ENCODE data around the gene CD320.
"Not testable (repeated sequence)": the region's sequence is repeated elsewhere in the genome, so short reads cannot be mapped to it uniquely, and the experiment has no call there.

Gene CD320

GRCh38 chr19:8332976-8333766 lies 25.0 kb upstream of the CD320 start:
- peak in 1 of 3 experiments; percentile 36 for DNase-seq

DNA sequence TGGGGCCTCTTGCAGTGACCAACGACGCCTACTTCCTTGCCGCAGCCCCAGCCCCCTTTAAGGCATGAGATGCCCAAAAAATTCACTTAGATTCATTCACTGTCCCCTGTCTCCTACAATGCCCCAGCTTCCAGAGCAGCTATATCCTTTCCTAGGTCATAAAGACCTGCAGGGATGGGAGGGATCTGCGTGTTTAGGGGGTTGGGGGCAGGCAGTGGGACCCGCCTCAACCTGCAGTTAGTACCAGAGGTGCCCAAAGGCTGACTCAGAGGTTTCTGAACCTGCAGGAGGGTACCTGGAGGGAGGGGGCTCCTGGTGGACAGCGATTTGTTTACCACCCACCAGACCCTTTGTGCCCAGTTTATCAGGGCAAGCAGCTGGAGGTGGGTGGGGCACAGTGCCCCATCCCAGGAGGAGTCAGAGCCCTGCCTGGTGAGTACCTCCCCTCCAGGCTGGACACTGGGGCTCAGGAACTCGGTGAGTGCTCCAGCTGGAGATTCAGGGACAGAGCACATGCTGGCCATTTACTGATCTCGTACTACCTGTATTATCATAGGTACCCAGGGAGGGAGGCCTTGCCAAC lies 23.2 kb upstream of the CD320 start:
- no peak for DNase-seq

- DNase-seq: no peak
These were observed 21.8 kb upstream of the CD320 start for GRCh38 chr19:8329996-8330395.

- DNase-seq: no peak
These were observed 17.3 kb upstream of the CD320 start for GRCh38 chr19:8325454-8325853.

DNA sequence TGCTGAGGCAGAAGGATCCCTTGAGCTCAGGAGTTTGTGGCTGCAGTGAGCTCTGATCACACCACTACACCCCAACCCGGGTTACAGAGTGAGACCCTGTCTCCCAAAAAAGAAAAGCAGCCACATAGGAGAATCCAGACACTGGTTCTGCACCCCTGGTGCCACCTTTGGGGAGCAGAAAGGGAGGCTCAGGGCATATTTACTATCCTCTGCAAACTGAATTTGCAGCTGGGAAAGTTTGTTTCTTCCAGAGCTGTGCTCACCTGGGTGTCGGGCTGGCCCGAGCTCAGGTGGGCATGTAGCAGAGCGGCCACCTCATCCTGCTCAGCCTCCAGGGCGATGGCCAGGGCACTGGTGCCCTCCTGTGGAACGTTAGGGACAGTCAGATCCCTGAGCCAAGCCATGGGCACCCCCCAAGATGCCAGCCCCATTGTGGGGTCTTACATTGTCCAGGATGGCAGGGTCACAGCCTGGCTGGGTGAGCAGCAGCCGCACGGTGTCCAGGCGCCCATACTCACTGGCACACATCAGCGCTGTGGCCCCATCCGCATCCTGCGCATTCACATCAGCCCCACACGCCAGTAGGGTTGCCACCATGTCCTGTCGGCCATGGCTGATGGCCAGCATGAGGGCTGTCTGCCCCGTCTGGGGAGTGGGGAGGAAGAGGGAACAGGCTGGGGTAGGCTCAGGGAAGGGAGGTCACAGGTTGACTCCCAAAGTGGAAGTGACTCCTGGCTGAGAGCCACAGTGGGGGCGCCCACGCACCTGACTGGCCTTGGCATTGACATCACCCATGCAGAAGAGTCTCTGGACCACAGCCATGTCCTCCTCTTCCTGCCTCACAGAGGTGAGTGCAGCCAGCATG lies 16.3 kb upstream of the CD320 start:
- no peak for DNase-seq

DNA sequence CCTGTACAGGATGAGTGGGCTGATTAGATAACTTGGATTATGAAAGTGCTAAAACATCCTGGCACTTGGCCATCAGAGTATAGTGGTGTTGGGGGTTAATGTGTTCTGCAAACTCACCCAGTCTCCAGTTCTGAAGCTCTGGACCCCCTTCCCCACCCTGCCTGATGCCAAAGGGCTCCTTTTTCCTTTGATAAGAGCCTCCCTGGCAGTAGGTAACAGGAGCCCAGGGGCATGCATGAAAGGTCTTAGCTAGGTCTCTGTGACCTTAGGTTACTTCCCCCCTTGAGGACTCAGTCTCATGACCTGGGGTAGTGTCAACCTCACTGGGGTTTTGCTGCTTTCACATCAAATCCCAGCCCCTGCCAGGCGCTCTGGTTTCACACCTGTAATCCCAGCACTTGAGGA lies 15.6 kb upstream of the CD320 start:
- no peak for DNase-seq

- no peak for DNase-seq
These were observed 14.5 kb upstream of the CD320 start for GRCh38 chr19:8322638-8322997.

- DNase-seq: no peak
These were observed 14.0 kb upstream of the CD320 start for GRCh38 chr19:8321986-8322637.

GRCh38 chr19:8321067-8321985 lies 13.2 kb upstream of the CD320 start, which contains the start of the genes NDUFA7 and RPS28:
TSS of gene NDUFA7 (minus strand) at chr19:8321375. CDS start at chr19:8321358, 17 bp downstream.
TSS of gene RPS28 (plus strand) at chr19:8321496. CDS start at chr19:8321531, 35 bp downstream.
- DNase-seq: peak; percentile 88 to 97 (median 96)

- peak in 1 of 3 experiments; percentile 66 for DNase-seq
These were observed 12.5 kb upstream of the CD320 start for GRCh38 chr19:8320564-8321066.

- no peak for DNase-seq
These were observed 11.8 kb upstream of the CD320 start for GRCh38 chr19:8319807-8320520.

DNA sequence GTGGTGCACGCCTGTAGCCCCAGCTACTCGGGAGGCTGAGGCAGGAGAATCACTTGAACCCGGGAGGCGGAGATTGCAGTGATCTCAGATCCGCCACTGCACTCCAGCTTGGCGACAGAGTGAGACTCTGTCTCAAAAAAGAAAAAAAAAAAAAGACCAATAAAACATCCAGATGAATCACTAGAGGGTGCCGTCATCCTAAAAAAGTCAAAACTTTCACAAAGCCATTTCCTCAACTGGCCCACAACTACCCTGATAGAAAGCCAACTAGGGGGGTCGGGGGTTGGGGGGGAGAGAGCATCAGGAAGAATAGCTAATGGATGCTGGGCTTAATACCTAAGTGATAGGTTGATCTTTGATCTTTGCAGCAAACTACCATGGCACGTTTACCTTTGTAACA lies 10.7 kb upstream of the CD320 start:
- DNase-seq: not testable (repeated sequence)

DNA sequence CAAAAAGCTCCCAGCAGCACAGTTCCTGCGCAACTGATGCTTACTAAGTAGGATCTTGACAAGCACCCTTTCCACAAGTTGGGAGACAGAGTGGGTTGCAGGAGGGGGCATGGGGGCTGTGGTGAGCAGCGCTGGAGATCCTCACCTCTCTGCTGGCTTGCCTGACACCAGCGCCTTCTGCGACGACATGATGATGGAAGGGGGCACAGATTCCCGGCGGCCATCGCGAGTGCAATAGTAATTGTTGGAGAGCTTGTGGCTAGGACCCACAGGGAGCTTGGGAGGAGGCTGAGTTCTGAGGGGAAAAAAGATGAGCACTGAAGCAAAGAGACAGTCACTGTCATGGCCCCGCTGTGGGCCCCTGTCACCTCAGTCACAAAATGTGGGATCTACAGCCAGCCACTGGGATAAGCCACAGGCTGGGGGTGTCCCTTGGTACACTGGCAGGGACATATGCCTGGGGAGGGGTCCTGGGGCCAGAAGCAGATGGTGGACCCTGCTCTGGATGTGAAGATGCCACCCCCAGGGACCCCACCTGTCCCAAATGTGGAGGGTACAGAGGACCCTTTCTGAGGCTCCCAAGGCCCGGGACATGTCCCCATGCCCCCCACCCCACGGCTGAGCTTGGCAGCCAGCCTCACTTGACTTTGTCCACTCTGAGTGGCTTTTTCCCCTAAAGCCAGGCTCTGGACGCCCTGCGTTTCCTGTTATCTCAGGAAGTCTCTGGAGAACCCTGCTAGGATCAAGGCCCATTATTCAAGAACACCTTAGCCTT lies 8.4 kb upstream of the CD320 start:
- DNase-seq: no peak

GRCh38 chr19:8314981-8315640 lies 7.0 kb upstream of the CD320 start:
- not testable (repeated sequence) for DNase-seq

DNA sequence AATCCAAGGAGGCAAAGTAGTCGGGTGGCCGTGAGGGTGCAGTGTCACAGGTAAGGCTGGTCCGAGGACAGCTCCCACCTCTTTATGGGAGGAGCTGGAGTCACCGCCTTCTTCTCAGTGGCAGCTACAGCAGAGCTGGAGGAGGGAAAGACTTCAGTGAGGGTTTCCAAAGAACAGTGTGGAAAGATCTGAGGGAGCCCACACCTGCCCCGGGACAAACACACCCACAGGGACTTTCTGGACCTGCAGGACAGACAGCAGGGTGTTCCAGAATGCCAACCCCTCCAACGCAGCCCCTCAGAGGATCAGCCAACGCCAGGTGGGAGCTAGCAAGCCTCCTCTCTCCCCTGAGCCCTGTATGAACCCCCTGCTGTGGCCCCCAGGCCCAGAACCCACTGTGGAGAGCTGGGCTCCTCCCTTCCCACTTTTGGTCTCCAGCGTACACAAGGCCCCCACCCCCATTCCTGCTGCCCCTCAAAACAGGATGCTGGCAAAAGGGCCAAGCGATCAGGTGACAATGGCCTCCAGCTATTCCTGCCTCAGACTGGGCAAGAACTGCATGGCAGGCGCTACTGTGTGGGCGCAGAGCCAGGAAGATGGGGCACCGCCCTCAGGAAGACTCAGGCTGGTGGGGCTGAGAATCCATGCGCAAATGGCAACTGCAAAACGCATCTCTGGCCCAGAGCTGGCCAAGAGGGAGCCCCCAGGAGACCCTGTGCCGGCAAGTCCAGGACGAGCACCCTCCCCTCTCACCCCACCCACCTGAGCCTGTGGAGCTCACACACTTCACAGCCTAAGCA lies 3.5 kb upstream of the CD320 start:
- DNase-seq: no peak

DNA sequence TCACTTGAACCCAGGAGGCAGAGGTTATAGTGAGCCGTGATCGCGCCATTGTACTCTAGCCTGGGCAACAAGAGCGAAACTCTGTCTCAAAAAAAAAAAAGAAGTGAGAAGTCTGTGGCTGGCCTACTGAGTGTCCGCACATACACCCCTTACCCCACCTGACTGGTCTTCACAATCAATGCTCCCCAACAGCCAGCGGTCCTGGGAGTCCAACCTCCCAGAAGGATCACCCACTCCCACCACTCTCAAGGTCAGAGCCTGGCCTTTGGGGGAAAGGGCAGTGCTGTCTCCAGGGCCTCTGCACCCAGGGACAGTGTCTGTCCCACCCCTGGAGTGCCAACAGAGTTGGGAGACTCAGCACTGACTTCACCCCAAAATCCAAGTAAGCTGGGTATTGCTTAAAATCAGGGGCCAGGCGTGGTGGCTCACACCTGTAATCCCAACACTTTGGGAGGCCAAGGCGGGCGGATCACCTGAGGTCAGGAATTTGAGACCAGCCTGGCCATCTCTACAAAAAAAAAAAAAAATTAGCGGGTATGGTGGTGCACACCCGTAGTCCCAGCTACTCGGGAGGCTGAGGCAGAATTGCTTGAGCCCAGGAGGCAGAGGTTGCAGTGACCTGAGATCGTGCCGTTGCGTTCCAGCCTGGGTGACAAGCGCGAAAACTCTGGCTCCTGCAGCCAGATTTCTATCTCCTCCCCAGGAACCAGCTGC lies 2.3 kb upstream of the CD320 start:
- DNase-seq: no peak

GRCh38 chr19:8308891-8309291 lies 733 bp upstream of the CD320 start:
- no peak for DNase-seq

DNA sequence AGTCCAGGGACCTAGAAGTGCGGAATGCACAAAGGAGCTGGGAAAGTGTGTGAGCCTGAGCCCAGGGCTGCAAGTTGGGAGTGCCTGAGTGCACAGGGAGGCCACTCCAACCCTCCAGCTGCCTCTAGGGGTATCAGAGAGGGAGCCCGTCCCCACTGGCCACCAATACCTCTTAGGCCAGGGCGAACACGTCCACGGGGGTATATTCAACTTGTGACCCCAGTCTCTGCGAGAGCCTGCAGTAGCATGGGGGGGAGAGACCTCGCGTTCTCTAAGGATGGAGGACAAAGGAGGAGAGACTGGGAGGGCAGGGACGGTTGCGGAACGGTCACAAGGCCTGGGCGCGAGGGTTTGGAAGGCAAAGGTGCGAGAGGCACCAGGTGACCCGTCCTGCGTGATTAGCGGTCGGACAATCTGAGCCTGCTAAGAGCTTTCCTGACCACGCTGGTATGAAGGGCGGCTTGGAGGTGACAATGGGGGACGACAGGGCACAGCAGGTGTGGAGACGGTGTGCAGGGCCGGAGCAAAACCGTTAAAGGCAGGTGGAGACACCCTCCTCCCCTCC lies 676 bp downstream of the CD320 start:
- DNase-seq: no peak

Data from NCI-H1417 (cell line).